Smooth muscle cell (in vitro differentiated cells): ENCODE measurements around the gene MAP4. TPM values are rescaled to one million over a fixed set of nuclear protein-coding genes. Genes with fewer than 3 reads are reported as not detected.

Experiments used
- DNase-seq: peaks from one replicate; lab custom pipeline; 2025; ENCODE audit not compliant: unreplicated experiment; lab: John Stamatoyannopoulos, UW
- H2AFZ ChIP-seq: fragments of 200-600 bp; sonication (generic); 2 replicates; pipeline ENCODE4 v1.6.0; 2016; ENCODE audit warnings: antibody characterized with exemption, low read depth, mild to moderate bottlenecking
- H3F3A ChIP-seq: fragments of 200-600 bp; sonication (generic); 2 replicates; pipeline ENCODE4 v1.6.0; 2017; ENCODE audit warnings: antibody characterized with exemption, low read depth
- H3K27ac ChIP-seq: fragments of 200-600 bp; sonication (generic); 2 replicates; pipeline ENCODE4 v1.5.1; 2016; ENCODE audit warnings: low read depth, mild to moderate bottlenecking
- H3K27me3 ChIP-seq: fragments of 200-600 bp; sonication (generic); 2 replicates; pipeline ENCODE4 v1.6.1; 2016; ENCODE audit warnings: low read depth, mild to moderate bottlenecking
- H3K36me3 ChIP-seq: fragments of 200-600 bp; sonication (generic); 2 replicates; pipeline ENCODE4 v1.5.1; 2016; ENCODE audit warnings: low read depth
- H3K4me1 ChIP-seq: fragments of 200-600 bp; sonication (generic); 2 replicates; pipeline ENCODE4 v1.5.1; 2016; ENCODE audit warnings: low read depth
- H3K4me2 ChIP-seq: fragments of 200-600 bp; sonication (generic); 2 replicates; pipeline ENCODE4 v1.6.0; 2016; ENCODE audit warnings: mild to moderate bottlenecking
- H3K4me3 ChIP-seq: fragments of 200-600 bp; sonication (generic); 2 replicates; pipeline ENCODE4 v1.5.1; 2016; ENCODE audit warnings: mild to moderate bottlenecking
- H3K79me2 ChIP-seq: fragments of 200-600 bp; sonication (generic); 2 replicates; pipeline ENCODE4 v1.6.0; 2016; ENCODE audit warnings: low read depth, mild to moderate bottlenecking
- H3K9ac ChIP-seq: fragments of 200-600 bp; sonication (generic); 2 replicates; pipeline ENCODE4 v1.6.0; 2016; ENCODE audit warnings: low read depth
- H3K9me3 ChIP-seq: fragments of 200-600 bp; sonication (generic); replicated peaks from 2 replicates; pipeline ENCODE4 v1.5.1; 2016; ENCODE audit warnings: low read depth
- H4K20me1 ChIP-seq: fragments of 200-600 bp; sonication (generic); 2 replicates; pipeline ENCODE4 v1.6.0; 2016; ENCODE audit warnings: low read depth
- CTCF ChIP-seq: fragments of 200-600 bp; sonication (generic); IDR thresholded peaks from 2 replicates; pipeline ENCODE4 v1.5.1; 2017; ENCODE audit warnings: borderline replicate concordance, mild to moderate bottlenecking, antibody characterized with exemption; ENCODE audit not compliant: insufficient read depth, poor library complexity, severe bottlenecking
- WGBS: methylation state at CpG from one replicate; pipeline ENCODE4 v1.1.7; 2016; ENCODE audit warnings: low lambda C conversion rate; 5-methylcytosine and 5-hydroxymethylcytosine counted together
- polyA plus RNA-seq: library from polyadenylated mRNA; unstranded; fragments of >200 nt; fragmentation: Nextera tagmentation; extraction: Ambion mirVana; gene quantifications from 2 replicates; pipeline ENCODE4 v1.2.1, GENCODE V29; 2016
- total RNA-seq: library from RNA; depleted of rRNA; stranded (reverse); fragments of >200 nt; gene quantifications from 2 replicates; pipeline ENCODE4 v1.2.3, GENCODE V29; 2014

The MAP4 gene
- total and polyA plus RNA-seq, 2 experiments from 2014 or later, result 114 to 166 TPM

GRCh38 chr3:47874913-47875312 is 141.3 kb downstream of the MAP4 start:
- no peak overlapping the region for H2AFZ ChIP-seq
- no peak overlapping the region for H3K4me2 ChIP-seq
- H3K27ac ChIP-seq, result peak overlapping the region; percentile 17
- no peaks in the 10 kb centered on the region for H3F3A ChIP-seq
- no peaks in the 10 kb centered on the region for H3K79me2 ChIP-seq
- peaks cover 27% of the 10 kb centered on the region for H4K20me1 ChIP-seq
- TF ChIP-seq CTCF, result no peak
- no peak for DNase-seq
- no peak overlapping the region for H3K9ac ChIP-seq
- H3K9me3 ChIP-seq, result no peaks in the 10 kb centered on the region
- H3K27me3 ChIP-seq, result no peaks in the 10 kb centered on the region
- H3K4me1 ChIP-seq, result peaks cover 9% of the 10 kb centered on the region
- H3K36me3 ChIP-seq, result no peaks in the 10 kb centered on the region
- 85% methylated on average over 1 of the region's 1 CpG for WGBS
- no peak overlapping the region for H3K4me3 ChIP-seq

DNA sequence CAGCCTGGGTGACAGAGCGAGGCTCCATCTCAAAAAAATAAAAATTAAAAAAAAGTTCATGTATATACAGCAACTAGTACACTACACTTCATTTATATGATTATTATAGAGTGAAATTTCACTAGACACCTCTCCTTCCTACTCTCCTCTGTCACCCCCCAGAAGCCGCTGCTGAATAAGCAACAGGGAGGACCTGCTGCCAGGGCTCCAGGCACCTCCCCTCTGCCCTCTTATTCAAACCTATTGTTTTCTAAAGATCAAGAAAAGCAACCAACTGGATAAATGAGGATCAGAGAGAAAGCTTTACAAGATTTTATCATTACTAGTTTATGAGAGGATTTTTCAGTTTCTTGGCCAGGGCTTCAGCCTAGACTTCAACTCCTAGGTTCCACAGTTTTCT is 141.8 kb downstream of the MAP4 start:
- Histone ChIP-seq H3K27ac (no peak overlapping the region), H3K27me3 (no peaks in the 10 kb centered on the region), H3K9me3 (no peaks in the 10 kb centered on the region), H3K4me3 (no peak overlapping the region), H3K79me2 (no peaks in the 10 kb centered on the region), H2AFZ (no peak overlapping the region), H4K20me1 (peaks cover 29% of the 10 kb centered on the region), H3K36me3 (no peaks in the 10 kb centered on the region), H3K4me2 (no peak overlapping the region), H3F3A (no peaks in the 10 kb centered on the region), H3K9ac (no peak overlapping the region), H3K4me1 (peaks cover 9% of the 10 kb centered on the region)
- no peak for TF ChIP-seq CTCF
- WGBS, result 100% methylated on average over 2 of the region's 2 CpGs
- no peak for DNase-seq

GRCh38 chr3:47872916-47873315 is 143.3 kb downstream of the MAP4 start:
- 47% methylated on average over 4 of the region's 4 CpGs for WGBS
- H3K36me3 ChIP-seq, result no peaks in the 10 kb centered on the region

More at GRCh38 chr3:47872916-47873315, 143.3 kb downstream of the MAP4 start:
- Histone ChIP-seq H3K4me3 (no peak overlapping the region), H3K4me2 (no peak overlapping the region), H3K9ac (no peak overlapping the region), H4K20me1 (peaks cover 20% of the 10 kb centered on the region), H3K4me1 (peaks cover 9% of the 10 kb centered on the region), H3K79me2 (no peaks in the 10 kb centered on the region), H2AFZ (no peak overlapping the region), H3F3A (no peaks in the 10 kb centered on the region), H3K9me3 (no peaks in the 10 kb centered on the region), H3K27me3 (no peaks in the 10 kb centered on the region), H3K27ac (no peak overlapping the region)
- TF ChIP-seq CTCF, result no peak
- DNase-seq, result no peak
